PC-9 (cell line): ENCODE data around the gene PSMB9.
"Not testable (repeated sequence)": the region's sequence is repeated elsewhere in the genome, so short reads cannot be mapped to it uniquely, and the experiment has no call there.

Experiments
- EZH2 ChIP-seq: fragments of 200-600 bp; sonication (generic); IDR thresholded peaks from 2 replicates; pipeline ENCODE4 v1.8.0; 2017; ENCODE audit warnings: antibody characterized with exemption, low read depth
- TF ChIP-seq, protein P1 (sequence below): fragments of 200-600 bp; sonication (generic); conservative IDR thresholded peaks from 2 replicates; pipeline ENCODE4 v1.6.1; 2017; ENCODE audit warnings: mixed run types, antibody characterized with exemption, mild to moderate bottlenecking, moderate library complexity

DNA sequence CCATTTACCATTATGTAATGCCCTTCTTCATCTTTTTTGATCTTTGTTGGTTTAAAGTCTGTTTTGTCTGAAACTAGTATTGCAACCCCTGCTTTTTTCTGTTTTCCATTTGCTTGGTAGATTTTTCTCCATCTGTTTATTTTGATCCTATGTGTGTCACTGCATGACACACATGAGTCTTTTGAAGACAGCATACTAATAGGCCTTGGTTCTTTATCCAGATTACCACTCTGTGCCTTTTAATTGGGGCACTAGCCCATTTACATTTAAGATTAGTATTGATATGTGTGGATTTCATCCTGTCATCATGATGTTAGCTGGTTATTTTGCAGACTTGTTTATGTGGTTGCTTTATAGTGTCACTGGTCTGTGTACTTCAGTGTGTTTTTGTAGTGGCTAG is 48.6 kb upstream of the PSMB9 start:
- TF ChIP-seq, protein P1, sequence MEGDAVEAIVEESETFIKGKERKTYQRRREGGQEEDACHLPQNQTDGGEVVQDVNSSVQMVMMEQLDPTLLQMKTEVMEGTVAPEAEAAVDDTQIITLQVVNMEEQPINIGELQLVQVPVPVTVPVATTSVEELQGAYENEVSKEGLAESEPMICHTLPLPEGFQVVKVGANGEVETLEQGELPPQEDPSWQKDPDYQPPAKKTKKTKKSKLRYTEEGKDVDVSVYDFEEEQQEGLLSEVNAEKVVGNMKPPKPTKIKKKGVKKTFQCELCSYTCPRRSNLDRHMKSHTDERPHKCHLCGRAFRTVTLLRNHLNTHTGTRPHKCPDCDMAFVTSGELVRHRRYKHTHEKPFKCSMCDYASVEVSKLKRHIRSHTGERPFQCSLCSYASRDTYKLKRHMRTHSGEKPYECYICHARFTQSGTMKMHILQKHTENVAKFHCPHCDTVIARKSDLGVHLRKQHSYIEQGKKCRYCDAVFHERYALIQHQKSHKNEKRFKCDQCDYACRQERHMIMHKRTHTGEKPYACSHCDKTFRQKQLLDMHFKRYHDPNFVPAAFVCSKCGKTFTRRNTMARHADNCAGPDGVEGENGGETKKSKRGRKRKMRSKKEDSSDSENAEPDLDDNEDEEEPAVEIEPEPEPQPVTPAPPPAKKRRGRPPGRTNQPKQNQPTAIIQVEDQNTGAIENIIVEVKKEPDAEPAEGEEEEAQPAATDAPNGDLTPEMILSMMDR: not testable (repeated sequence)
- TF ChIP-seq EZH2: not testable (repeated sequence)
